OCI-M1 (cell line): ENCODE measurements around the gene TASP1.
"Not testable (repeated sequence)": the region's sequence is repeated elsewhere in the genome, so short reads cannot be mapped to it uniquely, and the experiment has no call there.

Experiments
- DNase-seq: peaks from one replicate; lab custom pipeline; 2025; lab: John Stamatoyannopoulos, UW

Gene TASP1

DNA sequence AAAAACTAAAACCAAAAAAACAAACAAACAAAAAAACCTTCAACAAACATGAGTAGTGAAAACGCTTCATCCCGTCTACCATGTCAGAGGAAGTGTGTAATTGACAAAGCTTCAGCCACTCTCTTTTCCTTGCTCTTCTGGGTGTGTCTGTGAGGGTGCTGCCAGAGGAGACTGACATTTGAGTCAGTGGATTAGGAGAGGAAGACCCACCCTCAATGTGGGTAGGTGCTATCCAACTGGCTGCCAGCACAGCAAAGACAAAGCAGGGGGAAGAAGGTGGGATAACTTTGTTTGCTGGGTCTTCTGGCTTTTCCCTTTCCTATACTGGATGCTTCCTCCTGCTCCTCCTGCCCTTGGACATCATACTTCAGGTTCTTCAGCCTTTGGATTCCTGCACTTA is 145.6 kb downstream of the TASP1 start:
- no peak for DNase-seq

DNA sequence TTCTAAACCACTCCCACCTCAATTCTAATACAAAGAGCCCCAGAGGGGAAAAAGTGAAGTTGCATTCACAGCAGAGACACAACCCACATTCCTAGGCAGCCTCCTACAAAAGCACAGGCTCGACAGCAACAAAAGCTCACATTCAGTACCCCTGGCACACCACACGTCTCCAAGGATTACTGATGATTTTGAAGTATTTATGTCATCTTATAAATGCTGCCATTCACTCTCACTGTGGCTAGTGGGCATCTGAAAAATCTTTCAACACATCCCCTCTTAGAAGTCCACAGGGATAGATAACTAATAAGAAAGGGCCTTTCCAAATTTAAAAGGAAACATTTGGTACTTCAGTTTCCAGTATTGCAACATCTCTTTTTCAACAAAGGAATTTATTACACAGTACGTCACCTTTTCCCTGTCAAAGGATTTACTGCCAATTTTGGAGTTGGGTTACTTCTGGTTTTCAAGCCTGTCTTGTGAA is 146.7 kb downstream of the TASP1 start:
- no peak for DNase-seq

DNA sequence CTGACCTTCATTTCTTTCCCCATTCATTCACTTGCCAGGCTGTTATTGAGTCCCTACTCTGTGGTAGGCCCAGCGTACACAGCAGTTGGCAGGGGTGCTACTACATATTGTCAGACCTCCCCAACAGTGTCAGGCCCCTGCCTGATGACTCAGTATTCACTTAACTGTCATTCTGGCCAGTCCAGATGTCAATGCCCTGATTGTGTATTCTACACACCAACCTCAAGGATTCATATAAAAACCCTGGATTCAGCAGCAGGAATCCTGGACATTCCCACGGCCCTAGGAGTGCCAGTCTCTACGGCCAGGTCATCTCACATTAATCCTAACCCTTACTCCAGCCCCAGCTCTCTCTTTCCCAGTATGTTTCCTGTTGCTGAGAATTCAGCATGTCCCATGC is 151.5 kb downstream of the TASP1 start:
- DNase-seq, result no peak

DNA sequence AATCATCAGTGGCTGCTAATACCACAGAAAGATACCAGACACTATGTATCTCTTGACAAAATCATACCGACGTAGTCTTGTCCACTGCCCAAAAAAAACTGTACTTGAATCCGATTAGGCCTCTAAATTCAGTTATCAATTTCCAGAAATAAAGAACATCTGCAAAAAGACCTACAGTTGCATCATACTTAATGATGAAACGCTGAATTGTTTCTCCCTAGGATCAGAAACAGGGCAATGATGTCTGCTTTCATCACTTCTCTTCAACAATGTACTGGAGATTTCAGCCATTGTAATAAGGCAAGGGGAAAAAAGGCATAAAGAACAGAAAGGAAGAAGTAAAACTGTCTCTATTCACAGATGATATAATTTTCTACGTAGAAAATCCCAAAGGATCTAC is 152.0 kb downstream of the TASP1 start:
- no peak for DNase-seq

DNA sequence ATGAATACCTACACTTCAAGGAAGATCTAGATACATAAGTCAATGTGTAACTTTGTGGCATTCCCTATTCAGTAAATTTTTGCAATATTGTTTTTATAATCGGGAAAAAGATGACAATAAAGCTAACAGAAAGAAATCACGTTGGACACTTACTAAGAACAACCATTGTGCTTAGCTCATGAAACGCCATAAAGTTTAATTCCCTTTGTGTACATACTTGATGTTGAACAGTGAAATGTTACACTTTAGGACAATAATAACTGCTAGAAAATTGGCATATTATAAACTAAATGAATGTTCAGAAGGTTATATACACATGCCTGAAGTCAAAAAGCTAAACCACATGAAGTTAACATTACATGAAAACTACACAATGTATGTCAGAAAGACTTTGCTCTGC is 153.2 kb downstream of the TASP1 start:
- DNase-seq, result no peak

DNA sequence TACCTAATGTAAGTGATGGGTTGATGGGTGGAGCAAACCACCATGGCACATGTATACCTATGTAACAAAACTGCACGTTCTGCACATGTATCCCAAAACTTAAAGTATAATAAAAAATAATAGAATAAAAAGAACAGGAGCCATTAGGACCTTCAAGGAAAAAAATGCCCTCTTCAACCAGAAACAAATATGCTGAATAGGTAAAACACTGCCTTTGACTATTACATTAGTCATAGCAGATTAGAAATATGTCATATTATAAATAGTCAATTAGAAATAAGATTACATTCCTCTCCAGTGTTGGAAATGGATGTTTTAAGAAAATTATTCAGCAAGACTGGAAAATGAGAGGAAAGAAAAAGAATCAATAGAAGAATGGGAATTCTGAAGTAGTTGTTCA is 153.7 kb downstream of the TASP1 start:
- DNase-seq, result not testable (repeated sequence)

DNA sequence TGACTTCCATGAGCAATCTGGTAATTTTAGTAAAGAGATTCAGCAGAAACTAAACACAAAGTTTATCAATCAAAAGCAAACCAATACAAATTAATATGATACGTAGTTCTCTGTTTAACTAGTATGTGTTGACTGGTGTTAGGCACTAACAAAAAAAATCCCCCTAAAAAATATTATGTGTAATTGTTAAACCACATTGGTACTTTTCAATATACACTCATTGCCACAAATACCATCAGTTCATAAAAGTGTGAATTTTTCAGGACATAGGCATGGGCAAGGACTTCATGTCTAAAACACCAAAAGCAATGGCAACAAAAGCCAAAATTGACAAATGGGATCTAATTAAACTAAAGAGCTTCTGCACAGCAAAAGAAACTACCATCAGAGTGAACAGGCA is 155.3 kb downstream of the TASP1 start:
- DNase-seq, result not testable (repeated sequence)

DNA sequence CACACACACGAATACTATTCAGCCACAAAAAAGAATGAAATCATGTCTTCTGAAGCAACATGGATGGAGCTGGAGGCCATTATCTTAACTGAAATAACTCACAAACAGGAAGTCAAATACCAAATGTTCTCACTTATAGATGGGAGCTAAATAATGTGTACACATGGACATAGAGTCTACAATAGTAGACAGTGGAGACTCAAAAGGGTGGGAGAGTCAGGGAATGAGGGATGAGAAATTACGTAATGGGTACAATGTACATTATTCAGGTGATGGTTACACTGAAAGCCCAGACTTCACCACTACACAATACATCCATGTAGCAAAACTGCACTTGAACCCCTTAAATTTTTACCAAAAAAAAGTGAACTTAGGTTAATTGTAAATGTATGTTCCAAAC is 160.4 kb downstream of the TASP1 start:
- DNase-seq, result no peak

DNA sequence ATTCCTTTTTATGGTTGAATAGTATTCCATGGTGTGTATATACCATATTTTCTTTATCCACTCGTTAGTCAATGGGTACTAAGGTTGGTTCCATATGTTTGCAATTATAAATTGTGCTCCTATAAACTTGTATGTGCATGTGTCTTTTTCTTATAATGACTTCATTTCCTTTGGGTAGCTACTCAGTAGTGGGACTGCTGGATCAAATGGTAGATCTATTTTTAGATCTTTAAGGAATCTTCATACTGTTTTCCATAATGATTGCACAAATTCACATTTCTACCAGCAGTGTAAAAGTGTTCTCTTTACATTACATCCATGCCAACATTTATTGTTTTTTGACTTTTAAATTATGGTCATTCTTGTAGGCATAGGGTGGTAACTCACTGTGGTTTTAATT is 164.3 kb downstream of the TASP1 start:
- DNase-seq, result no peak

DNA sequence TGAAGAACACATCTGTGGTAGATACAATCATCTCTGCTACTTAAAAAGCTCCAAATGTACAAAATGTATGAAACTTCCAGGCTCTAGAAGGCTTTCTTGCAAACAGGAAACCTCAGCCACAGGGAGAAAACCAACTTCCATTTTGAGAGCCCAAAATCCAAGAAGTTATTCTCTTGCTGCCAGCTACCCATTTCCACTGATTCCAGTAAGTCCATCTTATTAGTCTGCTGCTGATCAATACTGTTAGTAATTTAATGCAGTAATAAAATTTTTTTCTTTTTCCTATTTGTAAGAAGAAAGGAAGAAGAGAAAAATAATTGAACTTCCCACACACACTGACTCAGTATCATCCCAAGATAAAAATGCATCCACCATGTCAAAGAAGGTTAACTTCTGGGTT is 169.5 kb downstream of the TASP1 start:
- DNase-seq, result no peak

DNA sequence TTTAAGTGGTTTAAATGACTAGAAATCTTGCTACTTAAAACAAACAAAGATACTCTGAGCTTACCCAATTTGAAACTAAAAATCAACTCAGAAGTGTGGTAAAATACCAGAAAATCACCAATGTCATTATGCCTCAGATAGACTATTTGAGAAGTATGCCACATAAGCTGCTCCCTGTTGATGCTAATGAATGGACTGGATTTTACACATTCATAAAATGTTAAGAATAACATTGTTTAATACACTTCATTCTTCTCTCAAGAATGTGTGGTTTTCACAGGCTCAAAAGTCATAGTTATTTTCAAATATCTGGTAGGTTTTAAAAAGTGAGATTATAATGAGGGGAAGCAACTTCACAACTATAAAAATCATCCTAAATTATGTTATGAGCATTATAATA is 170.6 kb downstream of the TASP1 start:
- DNase-seq, result no peak

DNA sequence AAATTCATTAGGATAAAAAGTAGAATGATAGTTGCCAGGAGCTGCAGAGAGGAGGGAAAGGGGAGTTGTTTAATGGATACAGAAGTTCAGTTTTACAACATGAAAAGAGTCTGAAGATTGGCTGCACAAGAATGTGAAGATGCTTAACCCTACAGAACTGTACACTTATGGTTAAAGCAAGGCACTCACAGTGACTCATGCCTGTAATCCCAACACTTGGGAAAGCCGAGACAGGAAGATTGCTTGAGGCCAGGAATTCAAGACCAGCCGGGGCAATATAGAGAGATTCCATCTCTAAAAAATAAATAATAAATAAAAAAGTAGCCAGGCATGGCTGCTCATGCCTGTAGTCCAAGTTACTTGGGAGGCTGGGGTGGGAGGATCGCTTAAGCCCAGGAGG is 174.0 kb downstream of the TASP1 start:
- no peak for DNase-seq

DNA sequence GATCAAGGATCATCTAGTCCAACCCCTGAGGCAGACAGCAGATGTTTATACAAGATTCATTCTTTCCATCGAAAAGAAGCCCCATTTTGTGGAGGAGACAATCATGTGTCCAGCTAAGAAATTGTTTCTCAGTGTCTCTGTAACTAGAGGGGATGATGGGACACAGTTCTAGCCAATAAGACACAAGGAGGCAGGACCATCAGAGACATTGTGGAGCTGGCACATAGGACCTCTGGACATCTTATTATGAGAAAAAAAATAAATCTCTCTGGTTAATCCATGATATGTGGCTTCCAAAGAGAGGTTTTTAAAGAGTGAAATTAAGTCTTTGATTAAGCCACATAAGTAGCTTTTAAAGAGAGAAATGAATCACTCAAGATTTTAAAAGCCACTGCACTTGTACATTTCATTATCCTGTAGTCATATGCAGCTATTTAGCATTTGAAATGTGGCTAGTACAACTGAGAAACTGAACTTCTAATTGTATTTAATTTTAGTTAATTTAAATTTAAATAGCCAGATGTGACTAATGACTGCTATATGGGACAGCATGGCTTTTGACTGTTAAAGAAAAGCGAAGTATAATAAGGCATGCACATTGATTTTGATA is 176.8 kb downstream of the TASP1 start:
- DNase-seq, result no peak

DNA sequence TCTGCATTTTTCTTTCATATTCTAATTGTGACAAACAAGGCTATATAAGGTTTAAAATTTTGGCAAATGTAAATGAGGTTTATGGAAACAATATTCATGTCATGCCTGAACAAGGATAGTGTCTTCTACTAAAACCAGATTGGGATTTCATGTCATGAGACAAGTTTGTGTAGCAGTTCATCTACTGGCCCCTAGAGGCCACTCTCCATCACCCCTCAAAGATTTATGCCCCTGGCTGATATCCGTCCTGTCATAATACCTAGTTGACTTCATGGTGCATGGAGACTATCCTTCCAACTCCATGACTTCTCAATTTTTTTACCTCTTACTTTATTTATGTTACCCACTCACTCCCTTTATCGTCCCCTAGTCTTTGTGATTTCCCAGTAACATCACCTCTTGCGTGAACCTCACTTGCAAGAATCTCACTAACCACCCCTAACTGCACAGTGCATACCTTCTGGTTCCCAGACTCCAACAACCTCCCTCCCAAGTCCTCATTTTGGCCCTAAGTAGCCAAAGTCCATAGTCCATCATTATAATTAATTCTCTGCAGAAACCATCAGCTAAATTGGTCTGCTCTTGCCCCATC is 179.8 kb downstream of the TASP1 start:
- peak; percentile 59 for DNase-seq

DNA sequence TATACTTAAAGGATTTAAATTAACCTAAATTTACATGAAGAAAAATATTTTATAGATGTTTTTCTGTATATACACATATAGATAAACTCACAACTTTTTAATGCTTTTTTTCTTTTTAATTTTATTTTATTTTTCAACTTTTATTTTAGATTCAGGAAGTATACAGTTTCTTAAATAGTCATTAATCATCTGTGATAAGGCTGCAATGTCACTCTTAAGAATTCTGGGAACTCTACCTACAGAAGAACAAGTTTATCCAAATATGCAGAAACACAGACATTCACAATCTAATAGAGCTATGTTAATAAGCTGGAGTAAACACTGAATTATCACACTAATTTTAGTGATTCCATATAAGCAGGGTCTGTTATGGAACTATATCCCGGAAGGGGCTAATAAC is 181.2 kb downstream of the TASP1 start:
- no peak for DNase-seq

DNA sequence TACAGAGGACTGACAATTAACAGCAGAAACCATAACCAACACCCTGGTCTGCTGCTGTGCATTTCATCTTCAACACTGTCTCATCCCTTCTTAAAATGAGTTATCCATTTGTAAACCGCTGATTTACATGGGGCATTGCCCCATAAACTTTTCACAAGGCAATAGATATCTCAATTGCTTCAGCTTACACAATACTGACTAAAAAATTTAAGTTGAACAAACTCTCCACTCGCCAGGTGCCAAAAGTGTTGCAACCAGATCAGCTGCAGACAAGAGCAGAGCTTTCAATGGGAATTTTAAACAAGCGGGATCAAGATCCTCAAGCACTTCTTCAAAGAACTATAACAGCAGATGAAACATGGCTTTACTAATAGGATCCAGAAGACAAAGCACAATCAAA is 183.0 kb downstream of the TASP1 start:
- DNase-seq, result no peak

DNA sequence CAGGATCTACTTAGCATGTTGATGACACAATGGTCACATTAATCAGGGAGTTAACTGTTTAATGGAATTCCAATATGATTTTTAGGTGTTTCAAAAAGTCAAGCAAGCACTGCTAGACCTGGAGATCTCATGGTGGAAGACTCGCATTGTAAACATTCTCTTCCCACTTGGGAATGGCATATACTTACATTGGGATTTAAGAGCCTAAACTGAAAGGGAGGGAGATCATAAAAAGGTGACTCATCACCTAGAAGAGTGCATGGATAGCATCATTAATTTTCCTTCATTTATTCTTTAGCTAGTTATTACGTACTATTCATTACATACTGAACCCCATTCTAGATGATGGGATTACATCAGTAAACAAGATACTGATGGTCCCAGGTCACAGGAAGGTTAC is 185.4 kb downstream of the TASP1 start:
- DNase-seq, result no peak

DNA sequence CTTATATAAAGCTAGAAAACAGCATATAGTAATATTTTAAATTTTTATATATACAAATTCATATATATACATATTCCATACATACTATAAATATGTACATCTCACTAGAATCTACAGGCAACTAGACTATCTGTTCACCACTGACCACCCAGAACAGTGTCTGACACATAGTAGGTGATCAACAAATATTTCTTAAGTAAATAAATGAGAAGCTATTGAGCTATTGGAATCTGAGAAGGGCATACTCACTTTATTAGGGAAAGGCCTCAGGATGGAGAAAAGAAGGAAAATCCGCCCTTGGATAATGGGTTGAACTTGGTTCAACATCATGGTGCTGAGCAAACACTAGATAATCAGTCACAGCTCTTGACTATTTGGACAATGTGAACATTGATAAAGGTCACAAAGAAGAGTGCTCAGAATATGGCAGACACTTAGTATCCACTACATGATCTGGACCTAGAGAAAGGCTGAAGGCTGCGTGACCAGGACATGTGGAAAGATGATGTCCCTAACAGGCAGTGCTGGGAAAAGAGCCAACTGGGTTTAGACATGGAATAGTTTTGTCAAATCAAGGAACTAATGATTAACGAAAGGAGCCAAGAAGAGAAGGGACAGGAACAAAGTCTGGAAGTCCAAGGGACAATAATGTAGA is 186.1 kb downstream of the TASP1 start:
- no peak for DNase-seq

DNA sequence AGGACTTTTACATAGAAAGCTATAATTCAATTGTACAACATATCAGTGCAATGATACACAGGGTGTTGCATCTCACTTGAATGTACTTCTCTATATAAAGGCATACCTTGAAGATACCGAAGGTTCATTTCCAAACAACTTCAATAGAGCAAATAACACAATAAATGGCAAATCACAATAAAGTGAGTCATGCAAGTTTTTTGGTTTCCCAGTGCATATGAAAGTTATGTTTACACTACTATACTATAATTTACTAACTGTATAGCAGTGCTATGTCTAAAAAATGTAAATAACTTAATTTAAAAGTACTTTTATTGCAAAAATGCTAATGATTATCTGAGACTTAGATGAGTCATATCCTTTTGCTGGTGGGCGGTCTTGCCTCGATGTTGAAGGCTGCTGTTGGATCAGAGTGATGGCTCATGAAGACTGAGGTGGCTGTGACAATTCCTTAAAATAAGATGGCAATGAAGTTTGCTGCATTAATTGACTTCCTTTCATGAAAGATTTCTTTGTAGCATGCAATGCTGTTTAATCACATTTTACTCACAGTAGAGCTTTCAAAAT is 188.8 kb downstream of the TASP1 start:
- DNase-seq, result no peak

DNA sequence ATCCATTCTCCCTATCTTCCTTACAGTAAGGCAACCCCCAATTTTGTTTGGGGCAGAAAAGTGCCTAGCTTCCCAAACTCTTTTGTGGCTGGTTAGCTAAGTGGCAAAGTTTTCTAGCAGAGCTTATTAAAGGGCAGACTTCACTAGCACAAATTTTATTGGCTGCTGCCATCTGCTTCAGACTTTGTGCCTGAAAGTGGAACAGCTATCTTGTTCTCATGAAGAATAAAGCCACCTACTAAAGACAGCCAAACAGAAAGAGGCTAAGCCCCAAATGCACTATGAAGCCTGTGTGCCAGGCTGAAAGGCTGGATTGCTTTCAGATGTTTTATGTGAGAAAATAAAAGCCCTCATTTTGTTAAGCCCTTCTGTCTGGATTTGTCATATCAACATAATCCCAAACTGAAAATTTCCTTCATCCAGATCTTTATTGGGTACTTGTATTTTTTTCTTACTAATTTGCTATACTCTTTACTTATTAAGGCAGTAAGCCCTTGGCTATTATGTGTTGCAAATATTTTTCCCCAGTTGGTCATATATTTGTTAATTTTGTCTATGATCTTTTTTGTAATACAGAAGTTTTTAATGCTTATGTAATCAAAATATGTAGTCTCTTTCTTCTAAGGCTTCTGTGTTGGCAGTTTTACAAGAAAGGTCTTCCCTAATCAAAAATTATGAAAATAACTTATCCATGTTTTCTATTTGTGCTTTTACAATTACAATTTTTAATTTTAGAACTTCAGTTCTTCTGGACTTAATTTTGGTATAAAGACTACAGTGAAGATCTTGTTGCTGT is 191.1 kb downstream of the TASP1 start:
- DNase-seq, result peak; percentile 4

DNA sequence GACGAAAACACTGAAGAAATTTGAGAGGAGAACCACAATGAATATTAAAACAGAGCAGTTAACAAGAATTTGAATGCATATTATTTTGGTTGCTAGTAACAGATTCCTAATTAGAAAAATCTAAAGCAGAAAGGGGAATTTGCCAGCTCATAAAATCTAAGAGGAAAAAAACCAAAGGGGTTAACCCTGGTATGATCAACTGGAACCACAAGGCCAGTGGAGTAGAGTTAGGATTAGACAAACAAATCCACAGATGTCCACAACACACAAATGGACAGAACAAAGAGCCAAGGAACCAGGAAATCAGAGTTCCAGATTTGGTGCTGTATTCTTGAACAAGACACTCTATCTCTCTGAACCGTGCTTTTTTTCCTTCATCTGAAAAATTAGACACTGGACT is 195.0 kb downstream of the TASP1 start:
- DNase-seq, result no peak

DNA sequence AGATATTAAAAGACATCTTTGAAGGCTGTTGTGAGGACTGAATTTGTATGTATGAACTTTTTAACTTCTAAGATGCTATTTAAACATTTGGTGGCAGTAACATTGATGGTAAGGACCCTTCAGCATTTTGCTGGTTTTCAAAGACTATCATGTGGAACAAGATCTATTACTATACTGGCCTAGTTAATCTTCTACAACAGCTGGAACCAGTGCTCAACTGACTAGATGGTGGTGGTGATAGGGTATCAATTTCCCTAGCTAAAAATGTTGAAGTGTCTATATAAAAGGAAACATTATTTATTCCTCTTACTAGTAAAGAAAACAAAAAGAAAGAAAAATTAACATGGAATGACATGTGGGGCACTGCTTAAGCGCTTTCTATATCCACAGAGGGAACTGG is 195.7 kb downstream of the TASP1 start:
- peak; percentile 30 for DNase-seq

DNA sequence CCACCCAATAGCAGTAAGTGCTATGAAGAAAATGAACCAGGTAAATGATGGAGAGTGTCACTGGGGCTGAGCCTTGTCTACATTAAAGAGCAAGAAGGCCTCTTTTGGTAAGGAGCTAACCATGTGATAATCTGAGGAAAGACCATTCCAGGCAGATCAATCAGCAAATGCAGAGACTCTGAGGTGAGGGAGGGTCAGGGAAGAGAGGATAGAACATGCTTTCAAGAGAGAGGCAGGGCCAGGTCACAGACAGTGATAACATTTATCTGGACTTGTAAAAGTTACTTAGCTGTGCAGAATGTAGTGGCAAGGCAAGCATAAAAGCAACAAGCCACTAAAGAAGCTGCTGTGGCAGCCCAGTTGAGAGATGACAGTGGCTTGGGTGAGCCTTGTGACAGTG is 197.3 kb downstream of the TASP1 start:
- peak; percentile 13 for DNase-seq
